NCI-H82 treated with DMSO at 0.1 percent for 48 hours (cell line): ENCODE results near the gene GOLGA6L6.
"Not testable (repeated sequence)": the region's sequence is repeated elsewhere in the genome, so short reads cannot be mapped to it uniquely, and the experiment has no call there.

ENCODE experiments used
- DNase-seq: peaks from one replicate; lab custom pipeline; 2025; ENCODE audit not compliant: unreplicated experiment; lab: John Stamatoyannopoulos, UW

GOLGA6L6 gene, protein sequence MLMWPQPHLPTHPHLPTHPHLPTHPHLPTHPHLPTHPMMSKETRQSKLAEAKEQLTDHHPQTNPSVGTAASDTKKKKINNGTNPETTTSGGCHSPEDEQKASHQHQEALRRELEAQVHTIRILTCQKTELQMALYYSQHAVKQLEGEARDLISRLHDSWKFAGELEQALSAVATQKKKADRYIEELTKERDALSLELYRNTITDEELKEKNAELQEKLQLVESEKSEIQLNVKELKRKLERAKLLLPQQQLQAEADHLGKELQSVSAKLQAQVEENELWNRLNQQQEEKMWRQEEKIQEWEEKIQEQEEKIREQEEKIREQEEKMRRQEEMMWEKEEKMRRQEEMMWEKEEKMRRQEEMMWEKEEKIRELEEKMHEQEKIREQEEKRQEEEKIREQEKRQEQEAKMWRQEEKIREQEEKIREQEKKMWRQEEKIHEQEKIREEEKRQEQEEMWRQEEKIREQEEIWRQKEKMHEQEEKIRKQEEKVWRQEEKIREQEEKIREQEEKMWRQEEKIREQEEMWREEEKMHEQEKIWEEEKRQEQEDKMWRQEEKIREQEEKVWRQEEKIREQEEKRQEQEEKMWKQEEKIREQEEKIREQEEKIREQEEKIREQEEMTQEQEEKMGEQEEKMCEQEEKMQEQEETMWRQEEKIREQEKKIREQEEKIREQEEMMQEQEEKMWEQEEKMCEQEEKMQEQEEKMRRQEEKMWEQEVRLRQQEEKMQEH

DNA sequence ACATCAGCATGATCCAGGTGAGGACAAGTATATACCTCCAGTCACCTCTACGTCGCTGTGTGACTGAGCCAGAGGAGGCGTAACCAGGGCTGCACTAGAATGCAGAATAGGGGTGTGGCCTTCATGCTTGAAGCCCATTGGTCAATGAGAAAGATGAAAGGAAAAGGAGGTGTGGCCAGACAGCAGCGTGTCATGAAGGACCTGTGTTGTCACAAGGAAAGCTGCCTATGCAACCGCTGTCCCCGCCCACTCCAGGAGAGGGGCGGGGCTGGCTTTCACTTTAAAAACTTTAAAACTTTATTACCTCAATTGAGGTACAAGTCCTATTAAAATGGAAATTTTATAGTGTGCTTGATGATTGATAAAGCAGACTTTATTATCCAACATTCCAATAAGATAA, at the start of gene GOLGA6L6:
TSS of gene GOLGA6L6 (minus strand) at position 101 of the 400 bp plus-strand sequence. CDS start at position 10, 91 bp downstream.
- not testable (repeated sequence) for DNase-seq

DNA sequence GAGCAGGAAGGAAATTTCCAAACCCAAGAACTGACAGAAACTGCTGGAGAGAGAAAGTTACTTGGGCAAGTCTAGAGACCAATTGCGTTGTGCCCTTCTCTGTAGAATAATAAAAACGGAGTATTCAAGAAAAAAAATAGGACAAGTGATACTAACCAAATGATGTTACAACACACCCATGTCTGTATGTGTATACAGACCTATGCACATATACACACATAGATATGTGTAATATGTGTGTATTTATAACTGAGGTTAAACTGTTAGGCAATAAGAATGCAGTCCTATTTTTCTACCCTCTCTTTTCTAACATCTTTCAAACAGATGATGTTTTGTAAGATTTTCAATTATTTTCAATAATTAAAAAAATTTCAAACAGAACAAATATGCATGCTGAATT, 48.5 kb upstream of the GOLGA6L6 start:
- DNase-seq, result not testable (repeated sequence)

DNA sequence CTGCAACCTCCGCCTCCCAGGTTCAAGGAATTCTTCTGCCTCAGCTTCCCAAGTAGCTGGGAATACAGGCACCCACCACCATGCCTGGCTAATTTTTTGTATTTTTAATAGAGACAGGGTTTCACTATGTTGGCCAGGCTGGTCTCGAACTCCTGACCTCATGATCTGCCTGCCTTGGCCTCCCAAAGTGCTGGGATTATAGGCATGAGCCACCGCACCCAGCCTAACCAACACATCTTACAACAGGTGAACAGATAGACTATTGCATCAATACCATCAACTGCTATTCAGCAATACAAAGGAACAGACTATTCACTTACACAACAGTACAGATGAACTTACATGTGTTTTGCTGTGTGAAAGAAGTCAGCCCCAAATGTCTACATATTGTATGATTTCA, 45.2 kb upstream of the GOLGA6L6 start:
- DNase-seq, result not testable (repeated sequence)

DNA sequence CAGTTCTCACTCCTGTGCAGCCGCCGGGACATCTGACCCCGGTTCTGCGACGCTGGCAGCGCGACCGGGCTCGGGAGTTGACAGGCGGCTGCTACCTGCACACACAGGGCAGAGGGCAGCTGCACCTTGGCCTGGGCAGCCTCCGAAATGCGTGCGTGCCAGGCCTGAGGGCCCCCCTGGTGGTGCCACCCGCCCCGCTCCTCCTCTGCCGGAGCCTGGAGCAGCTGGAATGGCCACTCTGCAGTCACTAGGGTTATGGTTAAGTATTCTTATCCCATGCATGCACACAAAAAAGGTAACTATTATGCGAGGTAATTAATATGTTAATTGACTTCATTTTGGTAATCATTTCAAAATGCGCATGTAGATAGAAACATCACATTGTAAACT, 41.1 kb upstream of the GOLGA6L6 start:
- DNase-seq, result not testable (repeated sequence)

DNA sequence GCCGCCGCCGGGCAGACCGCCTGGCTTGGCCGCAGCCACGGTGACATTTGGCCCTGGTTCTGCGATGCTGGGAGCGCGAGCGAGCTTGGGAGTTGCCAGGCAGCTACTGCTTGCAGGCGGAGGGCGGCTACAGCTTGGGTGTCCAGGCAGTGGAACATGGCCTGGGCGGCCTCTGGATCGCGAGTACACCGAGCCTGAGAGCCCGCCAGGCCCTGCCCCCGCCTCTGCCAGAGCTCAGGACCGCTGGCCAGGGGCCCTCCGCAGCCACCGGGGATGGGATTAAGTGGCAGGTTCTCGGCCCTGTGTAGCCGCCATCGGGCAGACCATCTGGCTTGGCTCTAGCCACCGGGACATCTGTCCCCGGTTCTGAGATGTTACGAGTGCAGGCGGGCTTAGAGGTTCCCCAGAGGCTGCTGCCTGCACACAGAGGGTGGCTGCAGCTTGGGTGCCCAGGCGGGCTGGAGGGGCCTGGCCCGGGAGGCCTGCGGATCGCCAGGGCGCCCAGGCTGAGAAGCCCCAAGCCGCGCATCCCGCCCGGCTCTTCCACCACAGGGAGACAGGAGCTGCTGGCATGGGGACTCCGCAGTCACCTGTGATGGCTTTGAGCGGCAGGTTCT, 40.6 kb upstream of the GOLGA6L6 start:
- not testable (repeated sequence) for DNase-seq

DNA sequence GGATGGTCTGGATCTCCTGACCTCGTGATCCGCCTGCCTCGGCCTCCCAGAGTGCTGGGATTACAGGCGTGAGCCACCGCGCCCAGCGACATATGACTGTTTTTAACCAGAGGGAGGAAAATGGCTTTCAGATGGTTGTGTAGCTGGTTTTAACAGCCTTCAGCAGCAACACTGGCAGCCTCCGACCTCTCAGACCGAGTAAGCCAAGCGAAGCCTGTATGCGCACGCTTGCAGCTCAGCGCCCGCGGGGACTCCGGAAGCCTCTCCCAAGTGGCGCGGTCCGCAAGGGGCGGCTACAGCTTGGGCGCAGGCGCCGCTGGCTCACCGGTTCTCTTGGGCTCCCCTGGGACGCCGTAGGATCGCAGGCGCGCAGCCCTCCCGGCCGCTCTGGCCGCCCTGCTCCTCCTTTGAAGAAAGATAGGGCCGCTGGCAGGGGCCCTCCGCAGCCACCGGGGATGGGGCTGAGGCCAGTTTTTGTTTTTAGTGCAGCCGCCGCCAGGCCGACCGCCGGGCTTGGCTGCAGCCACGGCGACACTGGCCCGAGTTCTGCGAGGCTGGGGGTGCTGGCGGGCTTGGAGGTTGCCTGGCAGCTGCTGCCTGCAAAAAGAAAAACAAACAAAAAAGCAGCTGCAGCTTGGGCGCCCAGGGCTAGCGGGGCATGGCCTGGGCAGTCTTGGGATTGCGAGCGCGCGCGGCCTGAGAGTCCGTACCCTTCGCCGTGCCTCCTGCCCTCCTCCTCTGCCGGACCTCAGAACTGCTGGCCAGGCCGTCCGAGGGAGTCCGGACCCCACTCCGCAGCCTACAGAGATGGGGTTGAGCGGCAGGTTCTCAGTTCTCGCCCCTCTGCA, 39.9 kb upstream of the GOLGA6L6 start:
- DNase-seq, result not testable (repeated sequence)

DNA sequence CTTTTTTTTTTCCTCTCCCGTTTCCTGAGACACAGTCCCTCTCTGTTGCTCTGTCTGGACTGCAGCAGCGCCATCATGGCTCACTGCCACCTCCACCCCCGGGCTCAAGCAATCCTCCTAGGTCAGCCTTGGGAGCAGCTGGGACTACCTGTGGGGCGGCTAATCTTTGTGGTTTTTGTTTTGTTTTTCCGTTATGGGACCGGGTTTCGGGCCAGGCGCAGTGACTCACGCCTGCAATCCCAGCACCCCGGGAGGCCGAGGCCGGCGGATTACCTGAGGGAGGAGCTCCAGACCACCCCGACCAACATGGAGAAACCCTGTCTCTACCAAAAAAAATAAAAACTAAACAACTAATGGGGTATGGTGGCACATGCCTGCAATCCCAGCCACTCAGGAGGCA, 38.1 kb upstream of the GOLGA6L6 start:
- not testable (repeated sequence) for DNase-seq

DNA sequence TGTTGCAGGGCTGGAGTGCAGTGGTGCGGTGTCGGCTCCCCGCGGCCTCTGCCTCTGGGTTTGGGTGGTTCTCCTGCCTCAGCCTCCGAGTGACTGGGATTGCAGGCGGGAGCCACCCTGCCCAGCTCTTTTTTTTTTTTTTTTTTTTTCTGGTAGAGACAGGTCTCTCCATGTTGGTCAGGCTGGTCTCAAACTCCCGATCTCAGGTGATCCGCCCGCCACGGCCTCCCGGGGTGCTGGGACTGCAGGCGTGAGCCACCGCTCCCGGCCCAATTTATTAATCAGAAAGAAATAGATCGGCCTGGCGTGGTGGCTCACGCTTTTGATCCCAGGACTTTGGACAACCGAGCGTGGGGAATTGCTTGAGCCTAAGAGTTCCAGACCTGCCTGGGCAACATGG, 9.7 kb upstream of the GOLGA6L6 start:
- DNase-seq, result not testable (repeated sequence)

DNA sequence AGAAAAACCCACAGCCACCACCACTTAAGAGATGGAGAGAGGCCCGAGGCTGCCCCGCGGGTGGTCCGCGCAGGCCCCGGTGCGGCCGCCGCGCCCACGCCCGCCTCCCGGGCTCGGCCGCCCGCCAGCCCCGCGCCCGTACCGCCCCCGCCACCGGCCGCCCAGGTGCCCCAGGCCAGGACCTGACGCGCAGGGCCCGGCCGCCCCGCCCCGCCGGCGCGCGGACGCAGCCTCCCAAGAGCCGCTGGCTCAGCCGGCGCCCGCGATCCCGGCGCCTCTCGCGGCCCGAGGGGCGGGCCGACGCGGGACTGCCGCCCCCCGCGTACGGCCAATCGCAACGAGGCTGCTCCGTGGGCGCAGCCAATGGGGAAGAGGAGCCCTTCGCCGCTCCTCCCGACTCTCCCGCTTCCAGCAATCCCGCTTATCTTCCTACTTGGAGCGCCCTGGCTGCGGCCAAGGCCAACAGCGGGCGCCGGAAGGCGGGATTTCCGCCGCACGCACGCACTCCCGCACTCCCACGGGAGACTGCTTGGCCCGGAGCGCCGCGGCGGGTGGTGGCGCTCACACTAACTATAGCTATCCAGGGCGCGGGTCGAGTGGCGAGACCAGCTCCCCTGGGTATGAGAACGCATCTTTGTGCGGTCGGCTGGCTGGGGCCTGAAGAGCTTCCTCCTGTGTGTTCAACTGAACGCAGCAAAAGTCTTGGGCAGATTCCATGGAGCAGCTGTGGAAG, 35.5 kb downstream of the GOLGA6L6 start:
- DNase-seq, result not testable (repeated sequence)

DNA sequence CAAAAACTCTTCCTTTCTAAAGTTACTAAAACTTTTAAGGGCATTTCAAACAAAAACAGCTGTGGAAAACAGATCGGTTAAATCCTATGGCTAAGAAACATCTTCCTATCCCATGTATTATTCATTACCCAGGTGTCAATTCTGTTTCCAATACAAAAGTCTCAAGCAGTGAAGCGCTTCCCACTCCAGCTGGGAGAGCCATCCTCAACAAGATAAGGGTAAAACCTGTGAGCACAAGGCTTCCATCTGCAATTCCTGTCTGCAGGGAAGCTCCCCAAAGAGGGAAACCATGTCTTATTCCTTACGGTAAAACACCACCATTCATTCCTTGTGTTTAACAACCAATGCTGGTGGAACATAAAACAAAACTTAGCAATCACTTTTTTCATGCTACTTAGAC, 38.8 kb downstream of the GOLGA6L6 start:
- not testable (repeated sequence) for DNase-seq

DNA sequence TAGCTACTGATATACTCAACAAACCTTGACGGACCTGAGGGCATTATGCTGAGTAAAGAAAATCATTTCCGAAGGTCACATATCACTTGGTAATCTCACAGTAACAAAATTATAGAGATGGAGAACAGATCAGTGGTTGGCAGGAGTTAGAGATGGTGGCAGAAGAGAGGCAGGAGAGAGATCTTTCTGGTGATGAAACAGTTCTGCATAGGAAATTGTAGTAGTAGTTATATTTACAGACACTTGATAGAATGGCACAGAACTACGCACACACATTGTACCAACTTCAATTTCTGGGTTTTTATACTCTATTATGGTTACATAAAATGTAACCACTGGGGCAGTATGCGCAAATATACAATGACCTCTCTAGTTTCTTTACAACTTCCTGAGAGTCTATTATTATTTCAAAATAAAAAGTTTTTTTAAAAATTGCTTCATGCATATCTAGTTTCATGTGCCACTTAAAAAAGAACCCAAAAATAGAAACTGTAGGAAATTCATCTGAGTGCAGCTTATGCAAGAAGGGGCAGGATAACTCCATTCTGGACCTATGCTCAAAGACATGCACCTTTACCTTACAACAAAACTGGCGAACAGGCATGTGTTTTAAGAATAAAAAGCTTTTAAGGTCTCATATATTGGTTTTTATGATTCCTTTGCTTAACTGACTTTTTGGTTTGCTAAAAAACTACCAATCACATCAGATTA, 39.9 kb downstream of the GOLGA6L6 start:
- DNase-seq, result not testable (repeated sequence)

DNA sequence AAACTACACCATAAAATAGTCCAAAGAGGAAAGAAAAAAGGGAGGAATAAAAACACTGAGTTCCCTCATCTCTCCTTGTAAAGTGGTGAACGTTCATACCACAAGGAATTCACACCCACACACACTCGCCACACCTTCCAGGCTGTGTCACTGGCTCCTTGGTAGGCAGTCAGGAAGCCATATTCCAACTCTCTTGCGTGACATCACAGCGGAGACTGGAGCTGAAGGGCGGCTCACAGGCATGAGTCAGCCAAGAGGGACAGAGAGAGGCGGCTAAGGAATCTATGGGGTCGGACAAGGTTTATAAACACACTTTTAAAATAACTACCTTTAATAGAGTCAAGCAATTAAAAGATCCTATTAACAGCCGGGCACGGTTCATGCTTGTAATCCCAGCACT, 43.8 kb downstream of the GOLGA6L6 start:
- DNase-seq, result not testable (repeated sequence)

DNA sequence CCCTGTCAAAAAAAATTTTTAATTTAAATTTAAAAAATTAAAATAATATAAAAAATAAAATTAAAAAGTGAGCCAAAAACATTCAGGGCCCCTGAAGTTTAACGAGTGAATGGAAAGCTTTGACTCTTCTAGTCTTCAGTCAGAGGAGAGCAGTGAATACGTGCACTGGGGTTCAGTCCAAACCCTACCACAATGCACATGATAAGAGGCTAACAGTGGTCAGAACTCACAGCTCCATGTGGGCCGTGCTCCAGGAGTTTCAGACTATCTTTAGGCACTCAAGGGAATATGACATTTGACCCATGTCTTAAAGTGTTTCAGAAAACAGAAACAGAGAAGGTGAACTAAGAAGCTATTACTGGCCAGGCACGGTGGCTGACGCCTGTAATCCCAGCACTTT, 48.6 kb downstream of the GOLGA6L6 start:
- not testable (repeated sequence) for DNase-seq

DNA sequence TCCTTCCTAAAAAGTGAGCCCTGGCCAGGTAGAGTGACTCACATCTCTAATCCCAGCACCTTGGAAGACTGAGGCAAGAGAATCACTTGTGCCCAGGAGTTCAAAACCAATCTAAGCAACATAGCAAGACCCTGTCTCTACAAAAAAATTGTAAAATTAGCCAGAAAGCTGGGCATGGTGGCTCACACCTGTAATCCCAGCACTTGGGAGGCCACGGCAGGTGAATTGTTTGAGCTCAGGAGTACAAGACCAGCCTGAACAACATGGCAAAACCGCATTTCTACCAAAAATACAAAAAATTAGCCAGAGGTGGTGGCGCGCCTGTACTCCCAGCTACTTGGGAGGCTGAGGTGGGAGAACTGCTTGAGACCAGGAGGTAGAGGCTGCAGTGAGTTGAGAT, 49.0 kb downstream of the GOLGA6L6 start:
- DNase-seq, result not testable (repeated sequence)

DNA sequence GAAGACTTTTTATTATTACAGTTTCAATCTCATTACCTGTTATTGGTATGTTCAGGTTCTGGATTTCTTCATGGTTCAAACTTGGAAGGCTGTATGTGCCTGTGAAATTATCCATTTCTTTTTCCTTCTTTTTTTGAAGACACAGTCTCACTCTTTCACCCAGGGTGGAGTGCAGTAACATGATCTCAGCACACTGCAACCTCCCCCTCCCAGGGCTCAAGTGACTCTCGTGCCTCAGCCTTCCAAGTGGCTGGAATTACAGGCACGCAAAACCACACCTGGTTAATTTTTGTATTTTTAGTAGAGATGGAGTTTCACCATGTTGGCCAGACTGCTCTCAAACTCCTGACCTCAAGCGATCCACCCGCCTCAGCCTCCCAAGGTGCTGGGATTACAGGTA, 52.3 kb downstream of the GOLGA6L6 start:
- not testable (repeated sequence) for DNase-seq
